DMS 273 (cell line): ENCODE data around the gene FNDC10.
A peak's percentile ranks its signal among the peaks of the same experiment; 100 is the strongest.
"Not testable (repeated sequence)": the region's sequence is repeated elsewhere in the genome, so short reads cannot be mapped to it uniquely, and the experiment has no call there.

ENCODE experiments used
- DNase-seq: peaks from one replicate; lab custom pipeline; 2025; ENCODE audit not compliant: unreplicated experiment; lab: John Stamatoyannopoulos, UW

Gene FNDC10

DNA sequence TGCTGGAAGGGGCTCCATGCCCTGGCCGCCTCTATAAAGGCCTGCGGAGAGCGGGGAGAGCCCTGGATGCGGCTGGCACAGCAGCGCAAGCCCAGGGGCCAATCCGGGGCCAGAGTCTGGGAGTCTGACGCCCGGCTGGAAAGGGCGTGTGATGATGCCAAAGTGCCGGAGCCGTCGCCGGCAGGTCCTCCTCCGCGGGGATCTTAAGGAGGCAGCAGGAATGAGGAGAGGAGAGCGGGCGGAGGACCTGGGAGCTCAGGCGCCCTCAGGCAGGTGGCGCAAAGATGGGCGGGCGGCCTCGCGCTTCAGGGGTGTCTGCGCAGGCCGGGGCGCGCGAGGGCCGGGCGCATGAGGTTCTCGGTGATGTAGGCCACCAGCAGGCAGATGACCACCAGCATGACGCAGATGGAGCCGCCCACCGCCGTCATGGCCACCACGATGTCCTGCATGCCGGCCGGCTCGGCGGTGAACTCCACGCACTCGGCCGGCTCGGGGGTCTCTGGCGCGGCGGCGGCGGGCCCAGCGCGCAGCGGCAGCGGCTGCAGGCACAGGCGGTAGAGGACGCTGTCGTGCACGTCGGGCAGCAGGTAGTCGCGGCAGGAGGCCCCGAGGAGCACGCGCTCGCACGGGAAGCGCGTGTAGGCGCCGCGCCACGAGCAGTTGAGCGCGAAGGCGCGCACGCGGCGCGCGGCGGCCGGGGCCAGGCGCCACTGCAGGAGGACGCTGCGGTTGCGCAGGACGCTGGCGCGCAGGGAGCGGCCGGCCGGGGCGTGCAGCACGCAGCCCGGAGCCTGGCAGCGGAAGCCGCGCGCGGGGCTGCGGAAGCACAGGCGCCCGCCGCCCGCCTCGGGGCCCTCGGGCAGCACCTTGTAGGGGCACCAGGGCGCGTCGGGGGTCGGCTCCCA, 653 bp downstream of the FNDC10 start:
- peak; percentile 76 for DNase-seq

DNA sequence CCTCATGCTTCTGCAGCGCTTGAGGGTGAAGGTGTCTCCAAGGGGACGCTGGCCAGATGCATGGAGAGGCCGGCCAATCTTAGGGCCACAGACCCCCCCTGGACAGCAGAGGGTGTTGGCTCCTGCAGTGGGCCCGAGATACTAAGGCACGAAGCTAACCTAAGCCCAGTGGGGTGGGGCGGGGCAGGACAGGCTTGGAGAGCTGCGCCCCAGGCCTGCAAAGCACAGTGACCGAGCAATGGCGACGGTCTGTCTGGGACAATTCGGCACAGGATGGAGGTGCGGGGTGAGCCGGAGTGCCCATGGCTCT, 1.3 kb downstream of the FNDC10 start:
- no peak for DNase-seq

DNA sequence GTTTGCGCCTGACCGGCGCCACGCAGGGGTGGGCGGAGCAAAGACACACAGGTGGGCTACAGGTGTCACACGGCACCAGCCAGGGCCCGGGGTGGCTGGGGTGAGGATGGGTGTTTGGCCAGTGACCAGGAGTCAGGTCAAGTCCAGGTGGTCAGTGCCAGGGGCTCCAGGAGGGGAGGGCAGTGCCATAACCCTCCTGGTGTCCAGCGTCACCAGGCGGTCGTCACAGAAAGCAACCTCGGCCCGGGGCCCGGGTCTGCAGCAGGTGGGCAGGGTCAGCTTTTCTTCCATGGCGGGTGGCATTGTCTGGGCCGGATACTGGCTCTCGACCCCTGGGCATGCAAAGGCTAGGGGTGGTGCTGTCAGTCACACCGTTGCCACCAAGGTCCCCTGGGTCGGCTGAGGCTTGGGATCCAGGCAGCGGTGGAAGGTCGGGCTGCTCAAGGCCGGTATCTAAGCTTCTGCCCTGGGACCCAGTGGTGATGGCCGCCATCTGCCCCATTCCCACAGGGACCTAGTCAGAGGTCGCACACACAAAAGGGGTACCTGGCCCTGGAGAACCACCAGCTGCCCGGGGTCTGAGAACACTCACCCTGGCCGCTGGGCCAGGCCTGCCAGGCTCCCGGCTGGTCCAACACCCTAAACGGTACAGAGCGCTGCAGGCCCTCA, 1.8 kb downstream of the FNDC10 start:
- DNase-seq, result no peak

DNA sequence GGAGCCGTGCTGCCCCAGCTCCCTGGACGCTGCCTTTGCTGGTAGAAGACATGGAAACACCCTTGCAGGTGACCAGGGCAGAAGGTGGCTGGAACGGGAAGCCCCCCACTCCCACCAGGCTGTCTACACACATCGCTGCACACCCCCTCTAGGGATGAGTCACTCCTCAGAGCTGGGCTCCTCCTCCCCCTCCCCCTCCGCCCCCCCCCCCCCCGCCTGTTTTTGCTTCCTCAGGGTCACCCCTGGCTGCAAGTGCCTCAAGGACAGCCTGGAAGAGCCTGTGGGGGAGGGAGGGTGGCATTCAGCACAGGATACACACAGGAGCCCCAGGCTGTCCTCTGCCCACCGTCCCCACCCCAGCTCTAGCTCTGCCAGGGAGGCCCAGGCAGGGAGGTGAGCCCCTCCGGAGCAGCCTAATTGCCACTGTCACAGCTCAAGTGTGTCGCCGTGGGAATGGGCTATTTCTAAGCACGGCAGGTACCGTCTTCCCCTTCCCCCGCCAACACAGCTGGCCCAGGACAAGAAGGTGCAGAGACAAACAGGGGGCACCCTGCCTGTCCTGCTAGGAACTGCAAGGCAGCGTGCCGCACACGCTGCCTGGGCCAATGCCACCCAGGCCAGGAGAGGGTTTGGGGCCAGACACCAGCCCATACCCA, 2.5 kb downstream of the FNDC10 start:
- DNase-seq, result peak; percentile 83

DNA sequence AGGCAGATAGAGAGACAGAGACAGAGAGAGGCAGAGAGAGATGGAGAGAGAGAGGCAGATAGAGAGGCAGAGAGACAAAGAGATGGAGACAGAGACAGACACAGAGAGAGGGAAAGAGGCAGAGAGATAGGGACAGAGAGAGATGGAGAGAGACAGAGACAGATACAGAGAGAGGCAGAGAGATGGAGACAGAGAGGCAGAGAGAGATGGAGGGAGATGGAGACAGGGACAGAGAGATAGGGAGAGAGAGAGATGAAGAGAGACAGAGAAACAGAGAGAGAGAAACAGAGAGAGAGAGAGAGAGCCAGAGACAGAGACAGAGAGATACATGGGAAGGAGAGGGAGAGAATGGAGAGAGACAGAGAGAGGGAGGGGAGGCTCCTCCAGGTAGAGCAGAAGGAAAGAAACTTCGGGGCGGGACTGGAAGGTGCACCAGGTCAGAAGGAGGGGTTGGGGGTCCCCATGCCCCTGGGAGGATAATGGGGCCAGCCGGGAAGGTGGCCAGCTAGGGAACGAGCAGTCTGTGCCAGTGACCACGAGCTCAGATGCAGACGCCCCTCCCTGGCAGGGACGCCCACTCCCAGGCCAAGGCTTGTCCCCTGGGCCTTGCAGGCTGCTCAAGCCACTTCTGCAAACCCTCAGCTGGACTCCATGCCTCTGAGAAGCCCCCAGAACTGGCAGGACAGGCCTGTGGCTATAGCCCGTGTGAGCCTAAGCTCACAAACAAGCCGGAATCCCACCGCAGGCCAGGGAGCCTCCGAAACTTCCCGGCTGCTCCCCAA, 3.3 kb downstream of the FNDC10 start:
- no peak for DNase-seq

DNA sequence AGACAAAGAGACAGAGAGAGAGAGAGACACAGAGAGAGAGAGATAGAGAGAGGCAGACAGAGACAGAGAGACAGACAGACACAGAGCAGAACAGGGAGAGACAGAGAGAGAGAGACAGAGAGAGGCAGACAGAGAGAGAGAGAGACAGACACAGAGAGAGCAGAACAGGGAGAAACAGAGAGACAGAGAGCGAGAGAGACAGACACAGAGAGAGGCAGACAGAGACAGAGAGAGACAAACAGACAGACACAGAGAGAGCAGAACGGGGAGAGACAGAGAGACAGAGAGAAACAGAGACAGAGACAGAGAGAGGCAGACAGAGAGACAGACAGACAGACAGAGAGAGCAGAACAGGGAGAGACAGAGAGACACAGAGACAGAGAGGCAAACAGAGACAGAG, 4.6 kb downstream of the FNDC10 start:
- not testable (repeated sequence) for DNase-seq

DNA sequence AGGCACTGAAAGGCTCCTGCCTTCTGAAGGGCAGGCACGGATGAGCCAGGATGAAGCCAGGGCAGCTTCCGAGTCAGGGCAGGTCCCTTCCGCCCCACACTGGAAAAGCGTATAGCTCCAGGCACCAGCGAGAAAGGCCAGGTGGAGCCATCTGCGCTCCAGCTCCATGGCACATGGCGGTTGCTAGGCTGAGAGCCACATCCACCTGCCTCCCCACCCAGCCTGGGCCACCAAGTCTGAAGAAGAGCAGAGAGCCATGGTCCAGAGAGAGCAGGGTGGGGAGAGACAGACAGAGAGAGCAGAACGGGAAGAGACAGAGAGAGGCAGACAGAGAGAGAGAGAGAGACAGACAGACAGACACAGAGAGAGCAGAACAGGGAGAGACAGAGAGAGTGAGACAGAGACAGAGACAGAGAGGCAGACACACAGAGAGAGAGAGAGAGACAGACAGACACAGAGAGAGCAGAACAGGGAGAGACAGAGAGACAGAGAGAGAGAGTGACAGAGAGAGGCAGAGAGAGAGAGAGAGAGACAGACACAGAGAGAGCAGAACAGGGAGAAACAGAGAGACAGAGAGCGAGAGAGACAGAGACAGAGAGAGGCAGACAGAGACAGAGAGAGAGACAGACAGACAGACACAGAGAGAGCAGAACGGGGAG, 5.2 kb downstream of the FNDC10 start:
- DNase-seq, result peak; percentile 78

DNA sequence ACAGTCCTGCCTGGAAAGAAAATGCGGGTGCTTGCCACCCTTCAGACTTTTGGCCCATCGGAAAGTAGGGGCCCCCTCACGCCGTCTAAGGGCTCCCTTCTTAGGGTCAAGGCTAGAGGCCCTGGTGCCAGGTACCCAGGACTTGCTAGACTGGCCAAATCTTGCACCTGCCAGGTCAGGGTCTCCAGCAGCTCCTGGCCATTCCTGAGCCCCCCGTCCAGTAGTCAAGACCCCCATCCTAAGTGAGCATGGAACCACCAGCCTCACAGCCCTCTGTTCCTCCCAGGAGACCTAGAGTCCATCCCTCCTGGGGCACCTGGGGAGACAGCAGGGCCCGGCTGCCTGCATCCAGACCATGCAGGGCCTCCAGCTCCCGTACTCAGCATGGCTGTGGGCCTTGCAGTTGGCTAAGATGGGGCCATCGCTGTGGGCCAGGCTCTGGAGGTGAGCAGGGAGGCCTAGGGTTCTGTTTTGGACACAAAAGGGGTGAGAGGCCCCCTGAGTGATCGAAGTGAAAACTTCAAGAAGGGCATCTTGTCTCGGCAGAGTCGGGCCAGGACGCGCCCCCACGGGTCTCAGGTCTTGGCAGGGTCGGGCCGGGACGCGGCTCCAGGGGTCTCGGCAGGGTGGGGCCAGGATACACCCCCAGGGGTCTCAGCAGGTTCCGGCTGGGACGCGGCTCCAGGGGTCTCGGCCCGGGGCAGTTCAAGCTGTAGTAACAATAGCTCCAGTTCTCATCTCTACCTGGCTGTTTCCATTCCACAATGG, 5.9 kb downstream of the FNDC10 start:
- DNase-seq, result no peak

DNA sequence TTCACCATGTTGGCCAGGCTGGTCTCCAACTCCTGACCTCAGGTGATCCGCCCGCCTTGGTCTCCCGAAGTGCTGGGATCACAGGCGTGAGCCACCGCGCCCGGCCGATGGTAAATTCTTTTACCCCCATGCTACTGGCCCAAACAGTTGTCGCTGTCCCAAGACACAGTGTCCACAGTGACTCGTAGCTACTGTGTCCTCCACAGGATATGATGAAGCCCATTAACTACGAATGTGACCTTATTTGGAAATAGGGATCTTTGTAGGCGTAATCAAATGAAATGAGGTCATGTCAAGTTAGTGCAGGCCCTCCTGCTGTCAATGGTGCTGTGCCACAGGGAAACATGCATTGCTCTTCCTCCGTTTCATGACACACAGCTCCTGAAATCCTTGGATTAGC, 8.5 kb downstream of the FNDC10 start:
- DNase-seq, result peak; percentile 38

DNA sequence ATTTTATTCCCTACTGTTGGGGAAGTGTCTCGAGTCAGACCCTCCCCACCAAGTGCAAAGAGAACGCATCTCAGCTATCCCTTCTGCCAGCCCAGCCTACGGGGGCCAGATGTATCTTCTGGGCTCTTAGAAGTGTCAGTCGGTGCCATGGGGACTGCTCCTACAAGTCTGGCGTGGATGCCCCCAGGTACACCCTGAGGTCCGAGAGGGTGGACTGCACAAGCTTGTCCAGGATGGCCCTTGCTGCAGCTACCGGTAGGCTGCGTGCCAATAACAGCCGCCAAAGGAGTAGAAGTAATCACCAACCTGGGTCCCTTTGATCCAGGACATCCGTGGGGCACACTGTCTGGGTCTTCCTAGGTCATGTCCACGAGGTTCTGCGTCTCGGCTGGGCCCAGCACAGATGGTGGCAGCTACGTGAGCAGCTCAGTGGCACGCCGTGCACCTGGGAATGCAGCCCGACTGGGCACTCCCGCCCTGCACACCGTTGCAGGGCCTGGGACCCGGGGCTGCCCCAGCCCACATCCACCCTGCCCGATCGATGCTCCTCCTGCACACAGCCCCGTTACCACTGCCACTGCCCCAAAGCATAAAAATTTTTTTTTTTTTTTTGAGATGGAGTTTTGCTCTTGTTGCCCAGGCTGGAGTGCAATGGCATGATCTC, 16.5 kb downstream of the FNDC10 start:
- no peak for DNase-seq

DNA sequence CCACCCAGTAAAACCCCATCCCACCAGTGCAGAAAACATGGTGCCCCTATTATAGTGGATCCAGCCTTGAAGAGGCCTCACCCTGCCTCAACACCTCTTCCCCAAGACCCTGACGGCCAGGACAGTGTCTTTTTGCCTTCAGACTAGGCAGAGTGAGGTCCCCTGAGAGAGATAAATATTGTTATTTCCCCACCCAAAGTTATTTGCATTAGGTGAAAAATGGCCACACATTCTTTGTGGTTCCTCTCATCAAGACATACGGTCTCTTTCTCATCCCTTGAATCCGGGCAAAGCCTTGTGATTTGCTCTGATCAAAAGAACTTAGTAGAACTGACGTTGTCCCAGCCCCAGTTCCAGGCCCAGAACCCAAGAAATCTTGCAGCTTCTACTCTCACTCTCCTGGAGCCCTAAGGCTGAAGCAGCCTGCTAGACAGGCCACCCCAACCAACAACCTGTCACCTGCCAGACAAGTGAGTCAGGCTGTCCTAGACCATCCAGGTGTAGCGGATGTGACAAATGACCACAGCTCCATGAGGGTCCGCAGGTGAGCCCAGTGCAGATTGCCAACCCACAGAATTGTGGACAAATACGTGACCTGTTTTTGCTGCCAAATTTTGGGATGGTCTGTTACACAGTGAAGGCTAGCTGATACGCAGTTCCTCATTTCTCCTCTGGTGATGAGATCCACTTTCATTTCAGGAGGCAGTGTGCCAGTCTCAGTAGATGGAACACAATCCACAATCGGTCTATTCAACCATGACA, 17.2 kb downstream of the FNDC10 start:
- DNase-seq, result no peak

DNA sequence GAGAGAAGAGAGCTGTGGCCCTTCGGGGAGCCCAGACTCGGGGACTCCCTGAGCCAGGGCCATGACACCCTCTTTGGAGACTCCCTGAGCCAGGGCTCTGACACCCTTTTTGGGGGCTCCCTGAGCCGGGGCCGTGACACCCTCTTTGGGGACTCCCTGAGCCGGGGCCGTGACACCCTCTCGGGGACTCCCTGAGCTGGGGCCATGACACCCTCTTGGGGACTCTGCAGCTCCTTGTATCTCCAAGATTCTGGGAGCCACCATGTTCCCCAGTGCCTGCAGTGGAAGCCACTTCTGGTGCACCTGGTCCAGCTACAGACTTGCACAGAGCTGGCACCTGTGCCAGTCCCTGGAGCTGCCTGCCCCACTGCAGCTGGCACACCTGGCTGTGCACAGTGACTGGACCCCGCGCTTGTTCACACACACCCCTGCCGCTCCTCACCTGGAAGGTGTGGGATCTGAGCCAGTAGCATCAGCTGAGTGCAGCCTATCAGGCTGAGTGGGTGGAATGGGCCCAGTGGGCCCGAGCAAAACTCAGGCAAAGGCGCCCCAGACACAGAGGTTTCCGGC, 21.5 kb downstream of the FNDC10 start:
- no peak for DNase-seq

DNA sequence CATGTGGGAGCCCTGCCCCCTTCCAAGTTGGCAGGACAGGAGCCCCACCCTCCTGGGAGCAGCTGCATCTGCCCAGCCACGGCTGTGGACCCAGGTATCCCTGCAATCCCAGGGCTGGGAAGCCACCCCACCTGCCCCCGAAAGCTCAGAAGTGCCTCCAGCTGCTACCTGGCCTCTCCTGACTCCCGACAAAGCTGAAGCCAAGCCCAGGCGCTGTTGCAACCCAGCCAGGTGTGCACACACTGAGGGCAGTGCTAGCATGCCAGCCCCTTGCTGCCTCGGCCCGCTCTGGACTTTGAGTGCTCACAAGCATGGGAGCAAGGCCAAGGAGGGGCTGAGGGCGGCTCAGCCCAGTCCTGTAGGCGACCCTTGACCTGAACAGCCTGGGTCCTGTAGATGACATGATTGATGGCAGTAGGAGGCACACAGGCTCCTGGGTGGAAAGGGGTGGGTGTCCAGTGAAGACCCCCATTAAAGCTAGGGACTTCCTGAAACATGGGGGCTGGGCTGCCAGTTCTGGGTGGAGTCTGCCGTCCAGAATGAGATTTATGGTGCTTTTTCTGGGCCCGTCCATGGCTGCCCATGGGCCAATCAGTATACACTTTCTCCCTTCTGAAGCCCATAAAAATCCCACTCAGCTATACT, 22.4 kb downstream of the FNDC10 start:
- peak; percentile 53 for DNase-seq

DNA sequence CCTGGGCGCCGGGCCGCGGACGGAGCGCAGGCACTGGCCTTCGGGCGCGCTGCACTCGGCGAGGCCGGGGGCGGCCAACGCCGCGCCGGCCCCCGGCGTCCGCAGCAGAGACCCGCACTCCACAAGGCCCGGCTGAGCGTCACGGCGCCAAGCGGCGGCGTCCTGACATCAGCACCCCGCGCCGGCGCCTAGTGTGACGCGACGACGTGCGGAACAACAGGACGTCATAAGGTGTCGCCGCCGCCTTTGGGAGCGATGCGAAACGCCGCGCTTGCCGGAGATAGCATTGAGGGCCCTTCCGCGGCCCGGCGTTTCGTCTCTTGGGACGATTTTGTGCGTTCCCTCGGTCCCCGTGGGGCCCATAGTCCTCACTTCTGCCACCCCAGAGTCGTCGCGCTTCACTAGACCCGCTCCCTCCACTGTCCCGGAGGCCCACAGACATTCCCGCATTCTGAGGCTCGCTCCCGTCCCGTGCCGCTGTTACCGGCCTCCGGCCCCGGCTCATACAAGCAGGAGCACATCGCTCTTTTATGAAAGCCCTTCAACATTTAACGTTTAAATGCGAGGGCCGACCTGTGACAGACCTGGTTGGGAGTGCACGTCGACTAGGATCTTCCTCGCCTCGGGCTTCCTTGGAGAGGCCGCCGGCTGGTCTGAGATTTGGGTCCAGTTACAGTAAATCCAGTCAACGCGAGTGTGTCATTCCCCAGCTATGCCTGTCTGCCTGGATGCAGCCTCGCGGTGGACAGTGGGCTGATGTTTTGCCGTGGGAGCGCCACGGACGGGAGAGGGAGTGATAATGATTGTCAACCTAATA, 25.0 kb downstream of the FNDC10 start, which contains the start of gene SSU72:
Gene SSU72, minus strand, starts transcription at position 143 of the 817 bp plus-strand sequence. CDS start 306 bp downstream, outside the sequence.
- DNase-seq, result peak; percentile 96

DNA sequence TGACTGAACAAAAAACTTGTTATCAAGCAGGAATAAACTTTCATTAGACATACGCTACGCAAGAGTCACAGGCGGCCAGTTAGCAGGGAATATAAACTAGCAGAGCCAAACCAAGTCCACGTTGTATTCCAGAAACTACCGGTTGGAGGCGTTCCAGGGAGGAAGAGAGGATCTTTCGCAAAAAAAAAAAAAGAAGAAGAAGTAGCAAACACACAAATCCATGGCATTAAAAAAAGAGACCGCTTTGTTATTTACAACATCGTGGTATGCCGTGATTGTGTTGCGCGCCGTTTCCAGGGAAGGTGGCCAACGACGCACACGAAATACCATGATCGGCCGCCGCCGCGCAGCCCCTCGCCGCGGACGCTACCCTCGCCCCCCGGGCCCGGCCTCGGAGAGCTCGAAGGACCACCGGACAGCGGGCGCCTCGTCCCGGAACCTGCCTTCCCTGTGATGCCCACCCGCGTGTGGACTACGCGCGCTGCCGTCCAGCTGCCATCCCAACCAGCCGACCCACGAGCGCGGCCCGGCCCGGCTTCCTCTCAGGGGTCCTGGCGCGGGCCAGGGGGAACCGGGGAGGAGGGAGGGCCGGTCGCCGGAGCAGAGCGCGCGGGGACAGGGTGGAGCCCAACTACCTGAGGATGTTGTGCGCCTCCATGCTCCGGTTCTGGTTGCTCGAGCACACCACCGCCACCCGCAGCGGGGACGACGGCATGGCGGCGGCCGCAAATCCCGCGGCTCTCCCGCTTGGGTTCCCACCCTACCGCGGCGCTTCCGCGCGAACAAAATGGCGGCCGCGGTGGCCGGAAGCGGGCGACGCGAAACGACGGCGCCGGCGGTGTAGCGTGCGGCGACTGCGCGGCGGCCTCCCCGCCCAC, 25.9 kb downstream of the FNDC10 start:
- DNase-seq, result peak; percentile 94

DNA sequence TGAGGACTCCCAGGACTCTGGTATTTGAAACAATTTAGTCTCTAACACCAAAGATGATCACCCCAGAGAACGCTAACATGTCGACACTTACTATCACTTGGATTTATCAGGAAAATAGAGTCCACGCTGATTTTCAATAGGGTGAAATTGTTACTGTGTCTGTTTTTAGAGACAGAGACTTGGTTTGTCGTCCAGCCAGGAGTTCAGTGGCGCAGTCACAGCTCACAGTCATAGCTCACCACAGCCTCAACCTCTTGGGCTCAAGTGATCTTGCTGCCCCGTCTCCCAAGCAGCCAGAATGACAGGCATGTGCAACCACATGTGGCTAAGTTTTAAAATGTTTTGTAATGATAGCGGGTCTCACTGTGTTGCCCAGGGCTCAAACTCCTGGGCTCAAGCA, 30.6 kb downstream of the FNDC10 start:
- DNase-seq, result no peak
